T-helper 2 cell (primary cell): ENCODE data around the gene TBL1Y.
"Not testable (repeated sequence)": the region's sequence is repeated elsewhere in the genome, so short reads cannot be mapped to it uniquely, and the experiment has no call there.

Experiments
- DNase-seq, 5 experiments: peaks; one replicate each; pipeline versions ENCODE4 v3.0.0 to v3.0.0-alpha.2; 2012 to 2022

The TBL1Y gene

DNA sequence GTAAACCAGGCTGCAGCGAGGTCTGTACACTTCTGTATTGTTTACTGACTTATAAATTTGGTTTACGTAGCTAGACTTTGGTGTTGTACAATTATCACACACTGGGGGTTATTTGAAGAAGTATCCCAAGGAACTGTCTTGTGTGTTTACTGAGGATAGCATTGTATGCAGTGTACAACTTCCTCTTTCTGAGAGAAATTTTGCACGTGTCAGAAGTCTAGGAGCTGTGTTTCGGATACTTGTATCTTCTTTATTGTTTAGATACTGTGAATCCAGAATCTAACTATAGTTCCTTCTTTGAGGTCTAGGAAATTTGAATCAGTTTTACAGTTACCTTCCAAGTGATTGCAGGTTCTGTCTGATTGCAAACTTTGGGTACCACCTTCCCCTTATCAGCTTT lies 64.5 kb downstream of the TBL1Y start:
- DNase-seq: no peak

DNA sequence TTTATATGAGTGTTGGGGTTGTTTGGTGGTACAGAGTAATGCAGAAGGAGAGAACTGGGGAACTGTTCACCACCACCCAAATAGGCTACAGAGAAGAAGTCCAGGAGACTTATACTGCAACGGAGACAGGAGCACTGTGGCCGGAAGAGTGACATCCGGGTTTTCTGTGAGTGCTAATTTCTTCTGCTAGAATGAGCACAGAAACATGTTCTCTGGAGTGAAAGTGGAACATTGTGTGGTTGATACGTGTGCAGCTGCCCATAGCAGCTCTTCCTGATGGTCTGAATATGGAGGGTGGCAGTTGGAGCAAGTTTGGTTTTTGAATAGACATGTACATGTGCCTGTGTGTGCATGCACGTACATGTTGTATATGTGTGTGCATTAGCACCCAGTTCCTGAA lies 67.3 kb downstream of the TBL1Y start:
- DNase-seq: no peak

DNA sequence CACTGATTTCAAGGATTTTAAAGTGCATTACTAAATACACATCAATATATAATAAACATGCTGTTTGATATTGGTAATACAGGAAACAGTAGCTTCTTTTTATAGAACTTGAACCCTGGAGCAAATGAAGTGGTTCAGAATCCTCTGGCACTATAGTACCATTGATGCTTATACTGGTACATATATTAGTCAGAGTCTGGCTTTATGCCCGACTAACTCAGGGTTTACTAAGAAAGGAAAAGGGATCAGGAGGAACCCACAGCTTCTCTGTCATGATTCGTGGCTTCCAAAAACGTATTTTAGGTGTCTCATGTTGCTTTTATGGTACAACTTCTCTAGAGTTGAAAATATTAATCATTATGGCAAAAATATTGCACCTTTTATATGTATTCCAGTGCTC lies 72.7 kb downstream of the TBL1Y start:
- no peak for DNase-seq

- DNase-seq: no peak
These were observed 77.3 kb downstream of the TBL1Y start for GRCh38 chrY:6987811-6988210.

DNA sequence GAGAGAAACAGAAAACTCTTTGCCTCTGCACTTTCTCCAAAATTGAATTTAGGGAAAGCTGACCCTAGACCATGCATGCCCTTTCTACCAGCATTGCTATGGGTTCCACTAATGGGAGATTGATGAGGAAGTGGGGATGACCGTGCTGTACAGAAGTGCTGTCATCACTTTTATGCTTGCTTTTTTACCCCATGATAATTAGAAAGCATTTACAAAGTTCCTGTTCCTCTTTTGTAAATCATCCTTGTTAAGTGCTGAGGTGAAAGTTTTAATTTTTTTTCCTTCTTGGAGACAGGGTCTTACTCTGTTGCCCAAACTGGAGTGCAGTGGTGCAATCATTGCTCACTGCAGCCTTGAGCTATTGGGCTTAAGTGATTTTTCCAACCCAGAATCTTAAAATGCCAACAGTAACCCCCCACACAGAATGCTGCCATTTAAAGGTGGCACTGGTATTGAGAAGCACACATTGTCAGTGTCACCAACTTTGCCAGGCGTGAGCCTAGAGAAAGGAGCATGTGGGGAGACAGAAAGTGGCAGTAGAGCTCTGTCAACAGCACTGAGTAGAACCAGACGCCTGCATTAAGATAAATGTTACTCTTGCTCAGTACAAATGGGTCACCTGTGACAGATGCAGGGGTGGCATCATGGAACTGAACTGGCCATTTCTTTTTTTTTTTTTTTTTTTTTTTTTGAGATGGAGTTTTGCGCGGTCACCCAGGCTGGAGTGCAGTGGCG lies 79.6 kb downstream of the TBL1Y start:
- DNase-seq: no peak

DNA sequence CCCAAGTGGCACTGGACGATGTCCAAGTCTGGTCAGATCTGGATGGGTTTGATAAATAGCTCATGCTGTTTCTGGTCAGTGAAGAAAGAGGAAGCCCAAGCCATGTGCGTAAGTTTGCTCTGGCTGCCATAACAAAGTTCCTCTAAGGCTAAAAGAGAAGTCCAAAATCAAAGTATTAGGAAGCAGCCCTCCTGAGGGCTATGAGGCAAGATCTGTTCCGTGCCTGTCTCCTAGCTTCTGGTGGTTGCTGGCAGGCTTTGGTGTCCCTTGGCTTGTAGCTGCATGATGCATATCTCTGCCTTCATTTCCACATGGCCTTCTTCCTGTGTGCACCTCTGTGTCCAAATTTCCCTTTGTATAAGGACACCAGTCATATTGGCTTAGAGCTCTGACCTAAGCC lies 81.5 kb downstream of the TBL1Y start:
- no peak for DNase-seq

- no peak for DNase-seq
These were observed 85.5 kb downstream of the TBL1Y start for GRCh38 chrY:6995987-6996386.

GRCh38 chrY:6997503-6998066 lies 87.1 kb downstream of the TBL1Y start:
- DNase-seq: no peak

DNA sequence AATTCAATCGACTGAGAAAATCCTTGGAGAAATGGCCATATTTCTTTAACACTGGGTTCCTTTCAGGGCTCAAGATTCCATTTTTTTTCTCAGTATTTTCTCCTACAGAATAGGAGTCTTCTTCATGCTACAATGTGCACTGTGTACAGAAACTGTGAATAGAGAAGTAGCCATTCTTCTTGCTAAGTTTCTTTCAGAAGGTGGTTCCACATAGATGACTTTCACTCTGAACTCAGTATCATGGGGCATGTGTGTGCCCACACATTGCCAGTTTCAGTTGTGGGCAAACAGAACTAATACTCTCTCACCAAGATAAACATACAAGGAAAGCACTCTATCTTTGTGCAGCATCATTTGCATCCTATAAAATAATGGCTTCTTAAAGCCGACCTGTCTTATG lies 89.4 kb downstream of the TBL1Y start:
- DNase-seq: peak in 1 of 5 experiments; percentile 8

GRCh38 chrY:7002581-7002980 lies 92.1 kb downstream of the TBL1Y start:
- DNase-seq: no peak

DNA sequence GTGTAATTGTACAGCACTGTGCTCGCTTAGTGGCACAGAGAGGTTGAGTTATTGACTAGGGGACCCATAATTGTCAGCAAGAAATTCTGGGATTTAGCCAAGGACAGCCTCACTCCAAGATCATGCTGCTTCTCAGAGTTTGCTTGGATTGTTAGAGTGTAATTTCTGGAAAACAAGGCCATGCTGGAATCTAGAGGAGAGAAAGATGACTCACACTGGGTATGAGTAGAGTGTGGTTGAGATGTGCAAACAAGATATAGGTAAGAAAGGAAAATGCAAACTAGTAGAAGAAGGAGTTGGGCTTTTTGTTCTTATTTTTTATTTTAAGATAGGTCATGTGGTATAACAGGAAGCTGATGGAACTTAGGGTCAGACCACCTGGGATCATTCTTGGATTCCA lies 97.4 kb downstream of the TBL1Y start:
- no peak for DNase-seq

GRCh38 chrY:7008578-7009355 lies 98.3 kb downstream of the TBL1Y start:
- DNase-seq: no peak

- no peak for DNase-seq
These were observed 102.6 kb downstream of the TBL1Y start for GRCh38 chrY:7013051-7013450.

DNA sequence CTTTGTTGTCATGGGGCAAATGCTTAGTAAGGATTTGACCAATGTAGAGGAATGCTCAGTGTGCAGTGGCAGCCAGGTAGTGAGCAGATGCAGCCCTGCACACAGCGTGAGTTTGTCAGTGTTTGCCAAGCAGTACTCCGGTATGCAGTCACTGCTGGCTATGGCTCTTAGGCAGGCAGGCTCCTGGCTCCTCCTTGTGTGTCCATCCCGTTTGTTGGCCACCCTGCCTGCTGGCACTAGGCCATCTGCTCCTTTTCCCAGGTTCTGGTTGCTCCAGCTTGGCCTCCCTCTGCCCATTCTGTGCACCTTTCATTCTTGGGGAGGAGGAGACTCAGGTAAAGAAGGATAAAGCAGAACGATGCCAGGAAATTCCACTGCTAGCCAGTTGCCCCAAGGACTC lies 106.0 kb downstream of the TBL1Y start:
- no peak for DNase-seq

- peak in 1 of 5 experiments; percentile 21 for DNase-seq
These were observed 107.0 kb downstream of the TBL1Y start for GRCh38 chrY:7017244-7018080.

DNA sequence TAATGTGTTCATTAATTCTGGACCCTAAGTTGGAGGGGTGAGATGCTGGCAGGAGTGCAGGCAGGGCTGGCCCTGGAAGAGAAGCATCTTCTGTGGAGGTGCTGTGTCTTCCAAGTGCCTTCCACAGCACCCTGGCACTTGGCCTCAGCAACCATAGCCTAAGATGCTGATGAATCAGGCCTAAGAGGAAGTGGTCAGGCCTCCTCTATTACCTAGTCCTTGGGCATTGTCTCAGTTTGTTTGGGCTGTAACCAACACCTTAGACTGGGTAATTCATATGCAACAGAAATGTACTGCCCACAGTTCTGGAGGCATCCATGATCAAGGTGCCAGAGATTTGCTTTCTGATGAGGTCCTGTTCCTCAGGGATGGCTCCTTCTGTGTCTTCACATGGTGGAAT lies 128.5 kb downstream of the TBL1Y start:
- DNase-seq: no peak

DNA sequence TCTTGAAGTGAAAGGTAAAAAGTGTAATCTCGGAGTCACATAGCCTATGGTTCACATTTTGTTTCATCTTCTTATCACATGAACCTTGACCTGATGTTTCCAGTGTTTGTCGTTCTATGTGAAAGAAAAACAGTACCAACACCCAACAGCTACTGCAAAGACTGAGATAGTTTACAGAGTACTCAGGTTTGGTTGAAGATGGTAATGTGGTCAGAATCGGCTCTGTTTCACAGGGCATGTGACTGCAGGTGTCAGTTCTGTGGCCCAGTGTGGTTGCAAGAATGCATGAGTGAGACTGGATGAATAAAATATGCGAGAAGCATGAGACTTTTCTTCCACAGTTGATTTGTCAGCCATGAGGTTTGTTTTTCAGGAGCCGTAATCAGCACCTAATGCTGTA lies 130.2 kb downstream of the TBL1Y start:
- DNase-seq: peak in 1 of 5 experiments; percentile 2

DNA sequence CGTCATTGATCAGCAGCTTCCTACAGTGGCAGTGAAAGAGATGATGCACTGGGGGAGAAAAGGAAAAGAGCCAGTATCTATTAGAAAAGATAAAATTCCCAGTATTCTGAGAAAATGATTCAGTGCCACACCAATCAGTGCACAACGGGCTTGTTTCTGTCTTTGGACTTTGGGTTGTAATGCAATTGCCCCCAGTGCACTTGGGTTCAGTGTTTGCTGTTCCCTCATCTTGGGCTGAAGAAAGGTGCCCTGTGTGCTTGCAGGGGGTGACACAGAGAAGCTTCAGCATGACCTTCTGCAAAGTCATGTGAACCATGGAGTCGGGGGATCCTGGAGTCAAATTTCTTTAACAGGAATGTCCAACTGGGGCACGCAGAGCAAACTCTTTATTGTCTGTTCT lies 131.5 kb downstream of the TBL1Y start:
- no peak for DNase-seq

DNA sequence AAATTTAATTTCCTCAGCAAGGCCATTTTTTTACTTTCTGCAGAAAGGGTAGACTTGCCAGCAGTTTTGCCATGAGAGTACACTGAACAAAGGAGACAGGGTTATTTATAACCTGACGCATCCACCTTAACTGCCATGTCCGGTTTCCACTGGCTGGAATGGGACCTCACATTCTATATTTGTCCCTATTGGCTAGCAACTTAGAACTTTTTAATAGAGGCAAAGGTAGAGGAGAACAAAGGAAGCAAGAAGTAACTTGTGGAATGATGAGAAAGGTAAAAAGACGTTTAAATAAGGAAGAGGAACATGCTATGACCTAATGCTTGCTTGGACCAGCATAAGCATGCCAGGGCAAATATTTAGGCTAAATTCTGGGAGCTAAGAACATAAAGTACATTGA lies 142.0 kb downstream of the TBL1Y start:
- DNase-seq: not testable (repeated sequence)

GRCh38 chrY:7056886-7057285 lies 146.4 kb downstream of the TBL1Y start:
- no peak for DNase-seq

- DNase-seq: no peak
These were observed 168.2 kb downstream of the TBL1Y start for GRCh38 chrY:7078725-7079124.

DNA sequence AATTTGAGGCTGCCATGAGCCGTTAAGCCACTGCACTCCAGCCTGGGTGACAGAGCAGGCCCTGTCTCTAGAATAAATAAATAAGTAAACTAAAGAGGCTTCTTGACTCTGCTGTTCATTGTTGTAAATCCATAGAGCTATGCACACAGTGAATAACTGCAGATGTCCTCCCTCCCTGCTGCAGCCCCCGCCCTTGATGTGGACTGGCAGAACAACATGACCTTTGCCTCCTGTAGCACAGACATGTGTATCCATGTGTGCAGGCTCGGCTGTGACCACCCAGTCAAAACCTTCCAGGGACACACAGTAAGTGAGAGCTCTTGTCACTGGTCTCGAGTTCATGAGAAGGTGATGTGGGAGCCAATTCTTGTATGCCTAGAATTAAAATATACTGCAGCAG lies 170.1 kb downstream of the TBL1Y start:
- DNase-seq: not testable (repeated sequence)

DNA sequence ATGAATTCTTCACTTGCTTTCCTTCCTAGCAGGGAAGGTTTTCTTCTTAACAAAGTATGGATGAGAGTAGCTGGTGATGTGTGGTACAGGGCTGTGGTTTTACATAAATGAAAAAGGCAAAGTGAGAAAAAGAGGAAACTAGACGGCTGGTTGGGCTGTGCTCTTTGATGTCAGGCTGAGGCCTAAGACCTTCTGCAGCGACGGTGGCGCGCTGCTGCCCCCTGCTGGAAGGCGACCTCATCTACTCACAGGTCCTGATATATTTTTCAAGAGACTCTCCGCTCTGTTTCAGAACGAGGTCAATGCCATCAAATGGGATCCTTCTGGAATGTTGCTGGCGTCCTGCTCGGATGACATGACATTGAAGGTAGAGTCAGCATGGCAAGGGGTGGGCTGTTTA lies 175.1 kb downstream of the TBL1Y start:
- DNase-seq: peak in 4 of 5 experiments; percentile 48 to 86 (median 56)
